ENCODE results near the gene ITGAL.
"Not testable (repeated sequence)": the region's sequence is repeated elsewhere in the genome, so short reads cannot be mapped to it uniquely, and the experiment has no call there.

- TF ChIP-seq CTCF (IDR thresholded peaks at IDR 0.05); EZH2 (IDR thresholded peaks at IDR 0.05; ENCODE audit: borderline replicate concordance, insufficient read depth, low read depth, low read length, poor library complexity, severe bottlenecking): not testable (repeated sequence)
Observed at GRCh38 chr16:30461426-30461825, 11.1 kb upstream of the ITGAL start.

All from B cell (primary cell).